Tibial nerve (tissue), 4 donors: ENCODE results near the gene XIRP1.

Experiments used
- EP300 ChIP-seq, 2 donors: sonication (generic); formaldehyde crosslinking; IDR thresholded peaks; one replicate each; pipeline ENCODE4 v1.6.1; 2017; ENCODE audit warnings: antibody characterized with exemption in 2 of 2, mild to moderate bottlenecking in 1 of 2
- POLR2A ChIP-seq, 2 donors: fragments of 450-650 bp; IDR thresholded peaks; one replicate each; pipeline ENCODE4 v1.6.1; 2017; ENCODE audit warnings: antibody characterized with exemption in 2 of 2, mild to moderate bottlenecking in 2 of 2, moderate library complexity in 2 of 2
- TF ChIP-seq, protein P1 (sequence below), 5 experiments: fragments of 200-600 bp in 3 of 5; fragments of 450-650 bp in 2 of 5; sonication (generic) in 3 of 5; IDR thresholded peaks; one replicate each; pipeline ENCODE4 v1.5.1; 2016 to 2019; ENCODE audit warnings: antibody characterized with exemption in 5 of 5, mild to moderate bottlenecking in 3 of 5, moderate library complexity in 2 of 5

GRCh38 chr3:39189150-39189958 is 3.0 kb downstream of the XIRP1 start:
- TF ChIP-seq, protein P1, sequence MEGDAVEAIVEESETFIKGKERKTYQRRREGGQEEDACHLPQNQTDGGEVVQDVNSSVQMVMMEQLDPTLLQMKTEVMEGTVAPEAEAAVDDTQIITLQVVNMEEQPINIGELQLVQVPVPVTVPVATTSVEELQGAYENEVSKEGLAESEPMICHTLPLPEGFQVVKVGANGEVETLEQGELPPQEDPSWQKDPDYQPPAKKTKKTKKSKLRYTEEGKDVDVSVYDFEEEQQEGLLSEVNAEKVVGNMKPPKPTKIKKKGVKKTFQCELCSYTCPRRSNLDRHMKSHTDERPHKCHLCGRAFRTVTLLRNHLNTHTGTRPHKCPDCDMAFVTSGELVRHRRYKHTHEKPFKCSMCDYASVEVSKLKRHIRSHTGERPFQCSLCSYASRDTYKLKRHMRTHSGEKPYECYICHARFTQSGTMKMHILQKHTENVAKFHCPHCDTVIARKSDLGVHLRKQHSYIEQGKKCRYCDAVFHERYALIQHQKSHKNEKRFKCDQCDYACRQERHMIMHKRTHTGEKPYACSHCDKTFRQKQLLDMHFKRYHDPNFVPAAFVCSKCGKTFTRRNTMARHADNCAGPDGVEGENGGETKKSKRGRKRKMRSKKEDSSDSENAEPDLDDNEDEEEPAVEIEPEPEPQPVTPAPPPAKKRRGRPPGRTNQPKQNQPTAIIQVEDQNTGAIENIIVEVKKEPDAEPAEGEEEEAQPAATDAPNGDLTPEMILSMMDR (IDR thresholded peaks at IDR 0.05) = no peak
- TF ChIP-seq POLR2A (IDR thresholded peaks at IDR 0.05) (no peak), EP300 (IDR thresholded peaks at IDR 0.05) (no peak)
